ENCODE data around the gene RSPO4.

DNA sequence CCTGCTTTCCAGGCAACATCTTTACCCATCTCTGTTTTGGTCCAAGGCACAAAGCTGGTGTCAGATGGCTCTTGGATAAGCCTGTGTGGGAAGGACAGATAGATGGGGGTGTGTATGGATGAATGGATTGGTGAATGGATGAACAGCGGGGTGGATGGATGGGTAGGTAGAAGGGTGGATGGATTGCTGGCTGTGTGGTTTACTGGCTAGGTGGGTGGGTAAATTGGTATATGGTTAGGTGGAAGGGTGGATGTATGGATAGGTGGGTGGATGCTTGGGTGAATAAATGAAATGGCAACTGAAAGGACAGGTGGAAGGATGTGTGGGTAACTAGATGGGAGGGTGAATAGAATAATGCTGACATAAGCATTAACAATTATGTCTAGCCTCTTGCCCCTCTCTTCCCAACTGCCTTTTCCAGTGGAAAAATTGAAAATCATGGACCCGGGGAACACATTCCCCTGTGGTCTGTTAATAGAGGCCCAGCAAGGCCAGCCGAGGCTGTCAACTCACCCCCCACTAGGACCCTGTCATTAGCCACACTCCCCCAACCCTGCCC lies 43.8 kb upstream of the RSPO4 start:
- no peak for TF ChIP-seq CTCF (IDR thresholded peaks at IDR 0.05; ENCODE audit: control extremely low read depth in 1 of 3, insufficient read depth in 1 of 3, low read depth in 1 of 3, low read length in 3 of 3)
- no peak for TF ChIP-seq KDM5A (IDR thresholded peaks at IDR 0.05; ENCODE audit: low read length)
- peak; percentile 76; the same call in 1 of the 2 replicates for TF ChIP-seq MAFK (IDR thresholded peaks at IDR 0.05; ENCODE audit: low read depth, low read length)
- TF ChIP-seq ZNF274 (IDR thresholded peaks at IDR 0.05; ENCODE audit: borderline replicate concordance, extremely low read depth, low read length), result no peak
- TF ChIP-seq CEBPB (IDR thresholded peaks at IDR 0.05; ENCODE audit: low read depth, low read length), result no peak
- TF ChIP-seq JUN (IDR thresholded peaks at IDR 0.05; ENCODE audit: low read depth, low read length), result no peak
- TF ChIP-seq EZH2 (IDR thresholded peaks at IDR 0.05; ENCODE audit: low read depth, low read length, severe bottlenecking), result no peak
- TF ChIP-seq POLR2A (IDR thresholded peaks at IDR 0.05; ENCODE audit: control extremely low read depth in 1 of 2, low read depth in 2 of 2, low read length in 2 of 2), result no peak
- TF ChIP-seq EP300 (IDR thresholded peaks at IDR 0.05; ENCODE audit: borderline replicate concordance in 1 of 2, low read depth in 2 of 2, low read length in 2 of 2), result no peak
- TF ChIP-seq YY1 (IDR thresholded peaks at IDR 0.05; ENCODE audit: low read depth, low read length), result no peak
- no peak for TF ChIP-seq RFX5 (IDR thresholded peaks at IDR 0.05; ENCODE audit: borderline replicate concordance, low read depth, low read length)
- TF ChIP-seq CBX8 (IDR thresholded peaks at IDR 0.05; ENCODE audit: borderline replicate concordance, low read depth, low read length), result no peak
- TF ChIP-seq CBX5 (IDR thresholded peaks at IDR 0.05; ENCODE audit: low read depth, low read length), result no peak

Data from H1 (cell line).